Measurements from ENCODE around the gene UGT1A5.

DNA sequence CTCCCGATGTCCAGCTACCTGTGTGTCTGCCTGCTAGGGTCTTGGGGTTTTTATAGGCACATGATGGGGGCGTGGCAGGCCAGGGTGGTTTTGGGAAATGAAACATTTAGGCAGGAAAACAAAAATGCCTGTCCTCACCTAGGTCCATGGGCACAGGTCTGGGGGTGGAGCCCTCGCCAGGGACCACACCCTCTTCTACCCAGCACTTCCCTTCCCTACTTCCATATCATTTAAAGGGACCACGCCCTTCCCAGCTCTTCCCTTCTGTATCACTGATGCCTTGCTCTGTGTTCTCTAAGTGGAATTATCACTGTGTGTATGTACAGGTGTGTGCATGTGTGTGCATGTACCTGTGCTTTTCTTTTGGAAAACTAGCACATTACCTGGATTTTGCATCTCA, 53.7 kb downstream of the UGT1A5 start:
- TF ChIP-seq, protein P1, sequence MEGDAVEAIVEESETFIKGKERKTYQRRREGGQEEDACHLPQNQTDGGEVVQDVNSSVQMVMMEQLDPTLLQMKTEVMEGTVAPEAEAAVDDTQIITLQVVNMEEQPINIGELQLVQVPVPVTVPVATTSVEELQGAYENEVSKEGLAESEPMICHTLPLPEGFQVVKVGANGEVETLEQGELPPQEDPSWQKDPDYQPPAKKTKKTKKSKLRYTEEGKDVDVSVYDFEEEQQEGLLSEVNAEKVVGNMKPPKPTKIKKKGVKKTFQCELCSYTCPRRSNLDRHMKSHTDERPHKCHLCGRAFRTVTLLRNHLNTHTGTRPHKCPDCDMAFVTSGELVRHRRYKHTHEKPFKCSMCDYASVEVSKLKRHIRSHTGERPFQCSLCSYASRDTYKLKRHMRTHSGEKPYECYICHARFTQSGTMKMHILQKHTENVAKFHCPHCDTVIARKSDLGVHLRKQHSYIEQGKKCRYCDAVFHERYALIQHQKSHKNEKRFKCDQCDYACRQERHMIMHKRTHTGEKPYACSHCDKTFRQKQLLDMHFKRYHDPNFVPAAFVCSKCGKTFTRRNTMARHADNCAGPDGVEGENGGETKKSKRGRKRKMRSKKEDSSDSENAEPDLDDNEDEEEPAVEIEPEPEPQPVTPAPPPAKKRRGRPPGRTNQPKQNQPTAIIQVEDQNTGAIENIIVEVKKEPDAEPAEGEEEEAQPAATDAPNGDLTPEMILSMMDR (IDR thresholded peaks at IDR 0.05), result no peak
- no peak for TF ChIP-seq POLR2AphosphoS5 (IDR thresholded peaks at IDR 0.05; ENCODE audit: insufficient read depth in 1 of 2, low read depth in 1 of 2)
- TF ChIP-seq POLR2A (IDR thresholded peaks at IDR 0.05), result no peak

Measured in vagina (tissue), 2 donors.